ENCODE results near the gene CACNB2. TPM values are rescaled to one million over a fixed set of nuclear protein-coding genes. Genes with fewer than 3 reads are reported as not detected.

Gene CACNB2
- total RNA-seq, result not detected

GRCh38 chr10:18140149-18140956, at the start of gene CACNB2:
Gene CACNB2 (plus strand): TSS chr10:18140424.
- Mint-ChIP-seq H3K9me3 (no peaks in the 10 kb centered on the region), H3K4me1 (no peaks in the 10 kb centered on the region), H3K4me3 (no peak within 1 kb of the TSS), H3K27ac (no peak within 1 kb of the TSS), H3K36me3 (ENCODE audit: low read depth) (no peaks in the 10 kb centered on the region), H3K27me3 (peaks cover 33% of the 10 kb centered on the region)
- DNase-seq, result no peak
- ChIA-PET CTCF (no interaction called here), POLR2A (no interaction called here)

- H3K27ac Mint-ChIP-seq, result no peak overlapping the region
- H3K36me3 Mint-ChIP-seq (ENCODE audit: low read depth), result no peaks in the 10 kb centered on the region
- no peaks in the 10 kb centered on the region for H3K27me3 Mint-ChIP-seq
- ChIA-PET CTCF (no interaction called here), POLR2A (no interaction called here)
- H3K4me1 Mint-ChIP-seq, result no peaks in the 10 kb centered on the region
- no peak overlapping the region for H3K4me3 Mint-ChIP-seq
- DNase-seq, result no peak
- peaks cover 4% of the 10 kb centered on the region for H3K9me3 Mint-ChIP-seq
These were observed 45.9 kb upstream of the CACNB2 start for GRCh38 chr10:18094332-18094731.

GRCh38 chr10:18094793-18095192, 45.4 kb upstream of the CACNB2 start:
- ChIA-PET CTCF (no interaction called here), POLR2A (no interaction called here)
- H3K4me3 Mint-ChIP-seq, result no peak overlapping the region
- no peaks in the 10 kb centered on the region for H3K27me3 Mint-ChIP-seq
- no peak for DNase-seq
- no peaks in the 10 kb centered on the region for H3K36me3 Mint-ChIP-seq (ENCODE audit: low read depth)
- no peaks in the 10 kb centered on the region for H3K4me1 Mint-ChIP-seq
- H3K9me3 Mint-ChIP-seq, result peaks cover 1% of the 10 kb centered on the region
- H3K27ac Mint-ChIP-seq, result no peak overlapping the region

- Mint-ChIP-seq H3K4me3 (no peak overlapping the region), H3K36me3 (ENCODE audit: low read depth) (no peaks in the 10 kb centered on the region), H3K27ac (no peak overlapping the region), H3K4me1 (no peaks in the 10 kb centered on the region), H3K27me3 (peaks cover 3% of the 10 kb centered on the region), H3K9me3 (no peaks in the 10 kb centered on the region)
- ChIA-PET CTCF (no interaction called here), POLR2A (no interaction called here)
- DNase-seq, result no peak
These were observed 42.7 kb upstream of the CACNB2 start for GRCh38 chr10:18097524-18097923.

- CTCF ChIA-PET, result no interaction called here
- Mint-ChIP-seq H3K9me3 (no peaks in the 10 kb centered on the region), H3K4me1 (no peaks in the 10 kb centered on the region)
These were observed 42.0 kb upstream of the CACNB2 start for GRCh38 chr10:18098201-18098600.

GRCh38 chr10:18099415-18099814, 40.8 kb upstream of the CACNB2 start:
- Mint-ChIP-seq H3K4me1 (no peaks in the 10 kb centered on the region), H3K27ac (no peak overlapping the region), H3K27me3 (peaks cover 4% of the 10 kb centered on the region), H3K4me3 (no peak overlapping the region), H3K9me3 (no peaks in the 10 kb centered on the region), H3K36me3 (ENCODE audit: low read depth) (no peaks in the 10 kb centered on the region)
- CTCF ChIA-PET, result no interaction called here
- no peak for DNase-seq
- POLR2A ChIA-PET, result no interaction called here

More at GRCh38 chr10:18098201-18098600, 42.0 kb upstream of the CACNB2 start:
- no peaks in the 10 kb centered on the region for H3K36me3 Mint-ChIP-seq (ENCODE audit: low read depth)
- peaks cover 4% of the 10 kb centered on the region for H3K27me3 Mint-ChIP-seq
- POLR2A ChIA-PET, result no interaction called here
- DNase-seq, result no peak
- H3K4me3 Mint-ChIP-seq, result no peak overlapping the region
- H3K27ac Mint-ChIP-seq, result no peak overlapping the region

- H3K4me1 Mint-ChIP-seq, result no peaks in the 10 kb centered on the region
- peaks cover 4% of the 10 kb centered on the region for H3K27me3 Mint-ChIP-seq
- H3K36me3 Mint-ChIP-seq (ENCODE audit: low read depth), result no peaks in the 10 kb centered on the region
- H3K27ac Mint-ChIP-seq, result no peak overlapping the region
- H3K9me3 Mint-ChIP-seq, result no peaks in the 10 kb centered on the region
- no peak overlapping the region for H3K4me3 Mint-ChIP-seq
- ChIA-PET CTCF (interaction anchor here (0.7 kb wide), 1 partner anchor 107 kb away, joined by 3 read pairs; no protein-coding TSS in a partner anchor), POLR2A (no interaction called here)
- DNase-seq, result no peak
These were observed 39.6 kb upstream of the CACNB2 start for GRCh38 chr10:18100669-18101068.

- no peaks in the 10 kb centered on the region for H3K9me3 Mint-ChIP-seq
- no peak overlapping the region for H3K4me3 Mint-ChIP-seq
- no peaks in the 10 kb centered on the region for H3K36me3 Mint-ChIP-seq (ENCODE audit: low read depth)
- peaks cover 4% of the 10 kb centered on the region for H3K27me3 Mint-ChIP-seq
- no peak for DNase-seq
- POLR2A ChIA-PET, result no interaction called here
- H3K4me1 Mint-ChIP-seq, result no peaks in the 10 kb centered on the region
- H3K27ac Mint-ChIP-seq, result no peak overlapping the region
- CTCF ChIA-PET, result no interaction called here
These were observed 37.8 kb upstream of the CACNB2 start for GRCh38 chr10:18102404-18102803.

- H3K27me3 Mint-ChIP-seq, result peaks cover 4% of the 10 kb centered on the region
- peak; percentile 54 for DNase-seq
- no peaks in the 10 kb centered on the region for H3K9me3 Mint-ChIP-seq
- POLR2A ChIA-PET, result no interaction called here
- H3K4me3 Mint-ChIP-seq, result no peak overlapping the region
- no peaks in the 10 kb centered on the region for H3K36me3 Mint-ChIP-seq (ENCODE audit: low read depth)
- no peak overlapping the region for H3K27ac Mint-ChIP-seq
- CTCF ChIA-PET, result no interaction called here
- no peaks in the 10 kb centered on the region for H3K4me1 Mint-ChIP-seq
These were observed 35.9 kb upstream of the CACNB2 start for GRCh38 chr10:18104223-18104872.

- Mint-ChIP-seq H3K27me3 (no peaks in the 10 kb centered on the region), H3K9me3 (no peaks in the 10 kb centered on the region), H3K4me3 (no peak overlapping the region), H3K27ac (no peak overlapping the region), H3K36me3 (ENCODE audit: low read depth) (no peaks in the 10 kb centered on the region), H3K4me1 (no peaks in the 10 kb centered on the region)
- ChIA-PET CTCF (no interaction called here), POLR2A (no interaction called here)
- no peak for DNase-seq
These were observed 30.8 kb upstream of the CACNB2 start for GRCh38 chr10:18109341-18109870.

- Mint-ChIP-seq H3K36me3 (ENCODE audit: low read depth) (no peaks in the 10 kb centered on the region), H3K27ac (no peak overlapping the region), H3K27me3 (peaks cover 3% of the 10 kb centered on the region), H3K4me1 (no peaks in the 10 kb centered on the region), H3K9me3 (no peaks in the 10 kb centered on the region), H3K4me3 (no peak overlapping the region)
- no peak for DNase-seq
- ChIA-PET CTCF (no interaction called here), POLR2A (no interaction called here)
These were observed 26.3 kb upstream of the CACNB2 start for GRCh38 chr10:18113881-18114280.

GRCh38 chr10:18117276-18117675, 22.9 kb upstream of the CACNB2 start:
- H3K4me3 Mint-ChIP-seq, result no peak overlapping the region

GRCh38 chr10:18122753-18123152, 17.5 kb upstream of the CACNB2 start:
- Mint-ChIP-seq H3K27me3 (peaks cover 2% of the 10 kb centered on the region), H3K27ac (no peak overlapping the region), H3K4me1 (no peaks in the 10 kb centered on the region), H3K36me3 (ENCODE audit: low read depth) (no peaks in the 10 kb centered on the region), H3K9me3 (peaks cover 4% of the 10 kb centered on the region), H3K4me3 (no peak overlapping the region)
- ChIA-PET CTCF (no interaction called here), POLR2A (no interaction called here)
- DNase-seq, result no peak

More at GRCh38 chr10:18117276-18117675, 22.9 kb upstream of the CACNB2 start:
- H3K27me3 Mint-ChIP-seq, result peaks cover 3% of the 10 kb centered on the region
- DNase-seq, result no peak
- no peaks in the 10 kb centered on the region for H3K36me3 Mint-ChIP-seq (ENCODE audit: low read depth)
- ChIA-PET CTCF (no interaction called here), POLR2A (no interaction called here)
- no peak overlapping the region for H3K27ac Mint-ChIP-seq
- no peaks in the 10 kb centered on the region for H3K4me1 Mint-ChIP-seq
- H3K9me3 Mint-ChIP-seq, result peaks cover 4% of the 10 kb centered on the region

GRCh38 chr10:18133046-18133445, 7.2 kb upstream of the CACNB2 start:
- no peak overlapping the region for H3K4me3 Mint-ChIP-seq
- H3K4me1 Mint-ChIP-seq, result no peaks in the 10 kb centered on the region
- POLR2A ChIA-PET, result no interaction called here
- DNase-seq, result no peak
- CTCF ChIA-PET, result no interaction called here
- no peaks in the 10 kb centered on the region for H3K9me3 Mint-ChIP-seq
- H3K27me3 Mint-ChIP-seq, result peaks cover 4% of the 10 kb centered on the region
- no peaks in the 10 kb centered on the region for H3K36me3 Mint-ChIP-seq (ENCODE audit: low read depth)
- no peak overlapping the region for H3K27ac Mint-ChIP-seq

All from activated CD4-positive, alpha-beta T cell treated with anti-CD3 and anti-CD28 coated beads, Interleukin-2, amount 10 ng/mL, durations not matched to agents 7 days and 5 days (primary cell).